SK-N-SH (cell line): ENCODE data around the gene PURA. TPM values are rescaled to one million over a fixed set of nuclear protein-coding genes. Genes with fewer than 3 reads are reported as not detected.

Experiments used
- CTCF ChIA-PET: fragments of 300-600, 350-600 bp; formaldehyde crosslinking; extraction: SDS; loops from one replicate; lab custom pipeline; 2021; lab: Yijun Ruan, JAX
- POLR2A ChIA-PET: fragments of 350-600 bp; sonication (Branson Sonifier 250); formaldehyde crosslinking; extraction: SDS; loops from one replicate; lab custom pipeline; 2020; ENCODE audit warnings: antibody characterized with exemption, inconsistent platforms; lab: Yijun Ruan, JAX
- DNase-seq: peaks from one replicate; pipeline ENCODE4 v3.0.0; 2012
- H2AFZ ChIP-seq: fragments of 200-600 bp; sonication (generic); 2 replicates; pipeline ENCODE4 v1.8.1; 2016; ENCODE audit warnings: antibody characterized with exemption, mild to moderate bottlenecking, low read depth
- H3F3A ChIP-seq: fragments of 200-600 bp; sonication (generic); replicated peaks from 2 replicates; pipeline ENCODE3; 2016; ENCODE audit warnings: antibody characterized with exemption, mild to moderate bottlenecking; ENCODE audit not compliant: insufficient read depth
- H3K27ac ChIP-seq, 2 experiments: fragments of 200-500 bp in 1 of 2; fragments of 200-600 bp in 1 of 2; sonication (Bioruptor generic) in 1 of 2; sonication (generic), shearing (Covaris generic) in 1 of 2; 2 replicates each; pipeline versions ENCODE4 v1.5.1 to v1.6.1; 2014 to 2016; ENCODE audit warnings: low read depth in 2 of 2, inconsistent platforms in 1 of 2, low read length in 1 of 2, mild to moderate bottlenecking in 1 of 2, mixed read lengths in 1 of 2
- H3K27me3 ChIP-seq: fragments of 200-600 bp; sonication (generic), shearing (Covaris generic); 2 replicates; pipeline ENCODE4 v1.6.1; 2016; ENCODE audit warnings: mixed run types; ENCODE audit not compliant: insufficient read depth
- H3K36me3 ChIP-seq, 2 experiments: fragments of 200-500 bp in 1 of 2; fragments of 200-600 bp in 1 of 2; sonication (Bioruptor generic) in 1 of 2; sonication (generic) in 1 of 2; replicated peaks in 1 of 2; 2 replicates each; pipeline versions ENCODE3 to v1.5.1; 2014 to 2016; ENCODE audit warnings: low read length in 1 of 2, mild to moderate bottlenecking in 1 of 2; ENCODE audit not compliant: insufficient read depth in 2 of 2, control insufficient read depth in 1 of 2
- H3K4me1 ChIP-seq, 2 experiments: fragments of 200-500 bp in 1 of 2; fragments of 200-600 bp in 1 of 2; sonication (Bioruptor generic) in 1 of 2; sonication (generic), shearing (Covaris generic) in 1 of 2; 2 replicates each; pipeline versions ENCODE4 v1.5.1 to v1.6.1; 2014 to 2016; ENCODE audit warnings: low read depth in 1 of 2, low read length in 1 of 2, mixed run types in 1 of 2; ENCODE audit not compliant: insufficient read depth in 2 of 2, control insufficient read depth in 1 of 2
- H3K4me2 ChIP-seq: fragments of 200-600 bp; sonication (generic), shearing (Covaris generic); 2 replicates; pipeline ENCODE4 v1.6.1; 2017; ENCODE audit warnings: mixed run types
- H3K4me3 ChIP-seq, 2 experiments: fragments of 200-500 bp in 1 of 2; fragments of 200-600 bp in 1 of 2; sonication (Bioruptor generic) in 1 of 2; sonication (generic), shearing (Covaris generic) in 1 of 2; 2 replicates each; pipeline versions ENCODE4 v1.5.1 to v1.8.1; 2014 to 2016; ENCODE audit warnings: low read depth in 2 of 2, inconsistent platforms in 1 of 2, low read length in 1 of 2, mild to moderate bottlenecking in 1 of 2, mixed read lengths in 1 of 2, moderate library complexity in 1 of 2
- H3K79me2 ChIP-seq: fragments of 200-600 bp; sonication (generic); 2 replicates; pipeline ENCODE4 v1.8.1; 2017; ENCODE audit warnings: mild to moderate bottlenecking; ENCODE audit not compliant: insufficient read depth
- H3K9ac ChIP-seq: fragments of 200-600 bp; sonication (generic); 2 replicates; pipeline ENCODE4 v1.6.1; 2017; ENCODE audit warnings: mixed run types
- H3K9me2 ChIP-seq: fragments of 200-600 bp; sonication (generic); 2 replicates; pipeline ENCODE4 v1.6.1; 2017; ENCODE audit warnings: mixed run types
- H3K9me3 ChIP-seq: fragments of 200-600 bp; sonication (generic); 2 replicates; pipeline ENCODE4 v1.6.1; 2017; ENCODE audit warnings: mixed run types, mild to moderate bottlenecking, moderate library complexity
- H4K20me1 ChIP-seq: fragments of 200-600 bp; sonication (generic); 2 replicates; pipeline ENCODE4 v1.6.1; 2017; ENCODE audit warnings: mild to moderate bottlenecking, mixed run types; ENCODE audit not compliant: insufficient read depth
- CHD2 ChIP-seq: fragments of 150-350 bp; IDR thresholded peaks from 2 replicates; pipeline ENCODE4 v1.6.1; 2018; ENCODE audit warnings: low read length; ENCODE audit not compliant: partially characterized antibody
- ELF1 ChIP-seq: IDR thresholded peaks from 2 replicates; pipeline ENCODE4 v1.4.0; 2012
- EP300 ChIP-seq, 2 experiments: IDR thresholded peaks; 2 replicates each; pipeline versions ENCODE4 v1.4.0 to v1.6.1; 2012; ENCODE audit warnings: borderline replicate concordance in 1 of 2, low read depth in 1 of 2, low read length in 1 of 2
- FOSL2 ChIP-seq: IDR thresholded peaks from 2 replicates; pipeline ENCODE4 v1.4.0; 2012; ENCODE audit warnings: low read depth, mild to moderate bottlenecking, moderate library complexity, borderline replicate concordance
- FOXJ3 ChIP-seq: sonication (generic); formaldehyde crosslinking; IDR thresholded peaks from 2 replicates; pipeline ENCODE4 v1.5.1; 2020; ENCODE audit warnings: mild to moderate bottlenecking, missing genetic modification reagents
- MEF2A ChIP-seq: IDR thresholded peaks from 2 replicates; pipeline ENCODE4 v1.4.0; 2012; ENCODE audit warnings: low read depth, borderline replicate concordance
- MXI1 ChIP-seq: IDR thresholded peaks from 2 replicates; pipeline ENCODE4 v1.6.1; 2012; ENCODE audit warnings: mild to moderate bottlenecking, low read depth, low read length, improper control_type of control experiment
- NFIC ChIP-seq: IDR thresholded peaks from 2 replicates; pipeline ENCODE4 v1.4.0; 2012; ENCODE audit warnings: borderline replicate concordance
- RAD21 ChIP-seq: IDR thresholded peaks from 2 replicates; pipeline ENCODE4 v1.6.1; 2012; ENCODE audit warnings: mild to moderate bottlenecking, low read length
- RCOR1 ChIP-seq: fragments of 150-350 bp; IDR thresholded peaks from 2 replicates; pipeline ENCODE4 v1.6.1; 2017; ENCODE audit warnings: antibody characterized with exemption, low read length
- RFX5 ChIP-seq: IDR thresholded peaks from 2 replicates; pipeline ENCODE4 v1.6.1; 2012; ENCODE audit warnings: mild to moderate bottlenecking, improper control_type of control experiment, low read length
- SMC3 ChIP-seq: IDR thresholded peaks from 2 replicates; pipeline ENCODE4 v1.6.1; 2012; ENCODE audit warnings: low read depth, low read length, improper control_type of control experiment
- TAF1 ChIP-seq: IDR thresholded peaks from 2 replicates; pipeline ENCODE4 v1.6.1; 2012; ENCODE audit warnings: low read depth, mild to moderate bottlenecking, low read length, moderate library complexity, borderline replicate concordance
- USF1 ChIP-seq: IDR thresholded peaks from 2 replicates; pipeline ENCODE4 v1.4.0; 2012; ENCODE audit warnings: low read depth, borderline replicate concordance
- YY1 ChIP-seq: IDR thresholded peaks from 2 replicates; pipeline ENCODE4 v1.4.0; 2012; ENCODE audit warnings: low read depth, mild to moderate bottlenecking
- ZBTB33 ChIP-seq: IDR thresholded peaks from 2 replicates; pipeline ENCODE4 v1.4.0; 2012; ENCODE audit warnings: low read depth, borderline replicate concordance
- WGBS: methylation state at CpG from one replicate; pipeline ENCODE4 v1.1.6; 2017; ENCODE audit warnings: low lambda C conversion rate; 5-methylcytosine and 5-hydroxymethylcytosine counted together
- polyA plus RNA-seq, 3 experiments: library from polyadenylated mRNA; depleted of rRNA; stranded (reverse); fragments of >200 nt; gene quantifications; 2 replicates each; pipeline ENCODE4 v1.2.3, GENCODE V29; 2012
- TF ChIP-seq, protein P1 (sequence below): IDR thresholded peaks from 2 replicates; pipeline ENCODE4 v1.4.0; 2012; ENCODE audit warnings: low read depth
- TF ChIP-seq, protein P2 (sequence below): IDR thresholded peaks from 2 replicates; pipeline ENCODE4; 2012

Gene PURA
- polyA plus RNA-seq, 1 of the 3 experiments (the other 2 are of a cell fraction), result 2.4 TPM

DNA sequence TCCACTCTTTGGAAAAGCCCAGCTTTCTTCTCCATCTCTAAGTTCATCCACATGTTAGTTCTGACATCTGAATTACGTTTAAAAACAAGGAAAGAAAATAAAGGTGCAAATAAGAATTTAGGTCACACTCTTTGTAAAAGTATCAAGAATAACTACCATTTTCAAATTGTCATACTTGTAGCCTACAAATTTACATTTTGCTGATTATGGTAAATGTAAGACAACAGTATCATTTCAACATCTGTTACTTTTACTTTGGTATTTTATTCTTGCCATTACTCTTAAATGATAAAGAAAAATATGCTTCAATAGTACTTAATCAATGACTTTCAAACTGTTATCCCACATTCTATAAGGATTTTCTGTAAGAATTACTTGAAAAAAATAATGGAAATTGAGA lies 9.8 kb upstream of the PURA start:
- POLR2A ChIA-PET, result no interaction called here
- no peaks in the 10 kb centered on the region for H3K9me2 ChIP-seq
- CTCF ChIA-PET, result interaction anchor here (1.7 kb wide), 1 partner anchor 40 kb away, joined by 5 read pairs; no protein-coding TSS in a partner anchor

More for the DNA sequence above, 9.8 kb upstream of the PURA start:
- Histone ChIP-seq H3K27ac (no peak overlapping the region), H3K79me2 (peaks cover 11% of the 10 kb centered on the region), H4K20me1 (peaks cover 3% of the 10 kb centered on the region; the same call in 1 of the 2 replicates), H3K9me3 (no peaks in the 10 kb centered on the region), H3K4me2 (no peak overlapping the region), H3K4me3 (no peak overlapping the region), H3F3A (peaks cover 18% of the 10 kb centered on the region), H3K9ac (no peak overlapping the region), H3K36me3 (no peaks in the 10 kb centered on the region), H2AFZ (no peak overlapping the region), H3K27me3 (no peaks in the 10 kb centered on the region; the same call in 1 of the 2 replicates), H3K4me1 (peaks cover 0 to 15% of the 10 kb centered on the region in 2 experiments; a peak in 3 of 4 replicates)
- WGBS, result 15% methylated on average over 1 of the region's 1 CpG
- no peak for DNase-seq
- TF ChIP-seq RCOR1, result no peak
- no peak for TF ChIP-seq EP300 (IDR thresholded peaks at IDR 0.05; ENCODE audit: borderline replicate concordance in 1 of 2, low read depth in 1 of 2, low read length in 1 of 2)
- TF ChIP-seq ELF1, result no peak
- no peak for TF ChIP-seq MXI1
- TF ChIP-seq ZBTB33, result no peak
- TF ChIP-seq RAD21, result no peak
- TF ChIP-seq RFX5, result no peak
- TF ChIP-seq YY1, result no peak
- no peak for TF ChIP-seq CHD2
- TF ChIP-seq, protein P1, sequence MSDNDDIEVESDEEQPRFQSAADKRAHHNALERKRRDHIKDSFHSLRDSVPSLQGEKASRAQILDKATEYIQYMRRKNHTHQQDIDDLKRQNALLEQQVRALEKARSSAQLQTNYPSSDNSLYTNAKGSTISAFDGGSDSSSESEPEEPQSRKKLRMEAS, result no peak
- no peak for TF ChIP-seq FOSL2
- TF ChIP-seq TAF1, result no peak
- no peak for TF ChIP-seq SMC3
- TF ChIP-seq USF1, result no peak
- no peak for TF ChIP-seq MEF2A
- TF ChIP-seq NFIC, result no peak
- no peak for TF ChIP-seq FOXJ3 (CRISPR knock-in tag)
- TF ChIP-seq, protein P2, sequence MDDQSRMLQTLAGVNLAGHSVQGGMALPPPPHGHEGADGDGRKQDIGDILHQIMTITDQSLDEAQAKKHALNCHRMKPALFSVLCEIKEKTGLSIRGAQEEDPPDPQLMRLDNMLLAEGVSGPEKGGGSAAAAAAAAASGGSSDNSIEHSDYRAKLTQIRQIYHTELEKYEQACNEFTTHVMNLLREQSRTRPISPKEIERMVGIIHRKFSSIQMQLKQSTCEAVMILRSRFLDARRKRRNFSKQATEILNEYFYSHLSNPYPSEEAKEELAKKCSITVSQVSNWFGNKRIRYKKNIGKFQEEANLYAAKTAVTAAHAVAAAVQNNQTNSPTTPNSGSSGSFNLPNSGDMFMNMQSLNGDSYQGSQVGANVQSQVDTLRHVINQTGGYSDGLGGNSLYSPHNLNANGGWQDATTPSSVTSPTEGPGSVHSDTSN, result no peak
